Stimulated activated CD8-positive, alpha-beta memory T cell treated with anti-CD3 and anti-CD28 coated beads, Interleukin-7, amount 100 ng/mL, for 1 hour (primary cell): Measurements from ENCODE around the gene UCN.
"Not testable (repeated sequence)": the region's sequence is repeated elsewhere in the genome, so short reads cannot be mapped to it uniquely, and the experiment has no call there.

ENCODE experiments used
- DNase-seq, 2 donors: peaks; one replicate each; pipeline ENCODE4 v3.0.0-alpha.2; 2020; ENCODE audit warnings: low read depth in 2 of 2

Gene UCN

DNA sequence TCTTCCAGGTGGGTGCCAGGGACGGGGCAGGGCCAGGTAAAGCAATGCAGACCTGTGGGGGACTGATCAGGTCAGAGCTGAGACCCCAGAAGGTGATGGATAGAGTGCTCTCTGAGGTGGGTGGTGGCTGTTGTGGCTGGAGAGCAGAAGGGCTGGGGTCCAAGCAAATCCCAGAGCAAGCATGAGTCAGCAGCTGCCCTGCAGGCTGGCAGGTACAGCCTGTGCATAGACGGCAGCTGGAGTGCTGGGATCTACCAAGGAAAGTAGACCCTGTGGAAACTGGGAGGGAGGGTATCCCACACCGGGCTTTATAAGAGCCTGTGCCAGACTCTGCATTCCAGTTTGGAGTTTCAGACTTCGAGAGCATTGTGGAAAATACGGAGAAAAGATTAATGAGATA lies 25.4 kb downstream of the UCN start:
- no peak for DNase-seq

DNA sequence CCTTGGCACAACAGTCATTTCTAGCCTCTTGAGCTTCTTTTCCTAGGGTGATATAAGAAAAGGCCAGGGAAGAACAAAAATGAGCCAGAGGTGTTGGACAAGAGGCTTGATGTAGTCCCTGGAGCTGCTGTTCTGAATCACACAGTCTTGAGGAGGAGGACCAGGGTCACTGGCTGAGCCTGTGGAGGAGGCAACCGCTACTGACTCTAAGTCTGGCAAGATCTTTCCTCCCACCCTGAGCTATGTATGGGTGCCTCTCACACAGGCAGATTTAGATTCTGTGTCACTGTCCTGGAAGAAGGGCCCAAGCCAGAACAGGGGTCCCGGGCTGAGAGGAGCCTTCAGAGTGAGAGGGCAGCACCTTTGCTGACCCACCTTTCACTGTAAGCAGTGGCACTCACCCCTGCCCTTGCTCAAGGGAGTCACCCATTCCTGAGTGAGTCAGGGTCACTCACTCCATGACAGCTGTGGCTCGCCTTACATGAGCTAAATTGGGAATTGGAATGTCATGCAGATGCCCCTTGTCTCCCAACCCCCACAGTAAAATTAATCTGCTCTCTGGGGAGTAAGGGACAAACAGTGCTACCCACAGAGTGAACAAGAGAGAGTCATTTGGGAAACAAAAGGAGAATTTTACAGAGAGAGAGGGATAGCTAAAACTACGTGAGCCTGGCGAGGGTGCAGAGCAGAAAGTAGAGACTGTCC lies 26.2 kb downstream of the UCN start, which contains the start of gene TRIM54:
Gene TRIM54, plus strand, starts transcription at position 575 of the 705 bp plus-strand sequence. CDS start 303 bp downstream, outside the sequence.
- no peak for DNase-seq

DNA sequence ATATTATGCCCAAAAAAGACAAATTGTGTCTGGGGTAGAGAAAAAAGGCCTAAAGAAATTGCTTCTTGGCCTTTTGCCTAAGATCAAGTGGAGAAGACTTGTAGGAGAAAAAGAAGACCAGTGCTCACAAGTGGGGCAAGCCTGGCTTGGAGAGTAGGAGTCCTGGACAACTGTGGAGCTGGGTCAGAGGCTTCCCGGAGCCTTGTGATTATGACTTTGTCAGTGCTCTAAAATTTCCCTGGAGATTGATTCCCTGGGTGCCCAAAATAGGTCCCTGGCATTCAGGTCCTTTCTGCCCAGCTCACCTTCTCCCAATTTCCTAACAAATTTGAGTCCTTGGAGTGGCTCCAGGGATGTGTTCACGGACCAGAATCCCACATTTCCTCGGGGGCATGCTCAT lies 26.8 kb downstream of the UCN start:
- no peak for DNase-seq

DNA sequence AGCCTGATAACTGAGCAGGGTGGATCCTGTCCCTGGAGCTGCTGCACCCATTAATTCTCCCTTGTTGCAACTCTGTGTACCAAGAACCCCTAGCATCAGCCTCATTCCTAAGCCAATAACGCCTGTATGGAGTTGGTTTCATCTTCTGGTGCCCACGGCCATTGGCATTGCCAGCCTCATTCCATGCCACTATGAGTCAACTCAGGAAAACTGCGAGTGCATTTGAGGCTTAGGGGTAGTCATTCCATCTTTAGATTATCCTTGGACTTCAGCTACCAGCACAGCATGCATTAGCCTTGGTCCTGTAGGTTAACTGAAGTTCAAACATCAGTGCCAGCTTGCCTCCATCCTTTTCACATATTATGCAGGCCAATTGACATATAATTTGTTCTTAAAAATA lies 27.4 kb downstream of the UCN start:
- no peak for DNase-seq

DNA sequence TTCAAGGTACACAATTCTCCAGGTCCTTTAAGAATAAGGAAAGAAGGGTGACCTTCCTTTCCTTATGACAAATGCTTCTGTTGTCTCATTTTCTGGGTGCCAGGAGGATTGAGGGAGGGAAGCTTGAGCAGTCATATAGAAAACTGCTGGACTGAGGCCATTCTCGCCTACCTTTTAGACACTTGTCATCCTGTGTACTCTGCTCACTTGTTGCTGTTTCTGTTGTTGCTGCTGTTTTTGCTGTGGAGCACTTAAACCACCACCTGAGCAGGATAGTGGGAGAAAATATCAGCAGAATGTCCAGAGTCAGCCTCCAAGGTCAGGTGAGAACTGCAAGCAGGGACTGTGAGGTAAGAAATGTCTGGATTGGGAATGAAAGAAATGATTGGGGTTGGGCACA lies 30.2 kb downstream of the UCN start:
- no peak for DNase-seq

DNA sequence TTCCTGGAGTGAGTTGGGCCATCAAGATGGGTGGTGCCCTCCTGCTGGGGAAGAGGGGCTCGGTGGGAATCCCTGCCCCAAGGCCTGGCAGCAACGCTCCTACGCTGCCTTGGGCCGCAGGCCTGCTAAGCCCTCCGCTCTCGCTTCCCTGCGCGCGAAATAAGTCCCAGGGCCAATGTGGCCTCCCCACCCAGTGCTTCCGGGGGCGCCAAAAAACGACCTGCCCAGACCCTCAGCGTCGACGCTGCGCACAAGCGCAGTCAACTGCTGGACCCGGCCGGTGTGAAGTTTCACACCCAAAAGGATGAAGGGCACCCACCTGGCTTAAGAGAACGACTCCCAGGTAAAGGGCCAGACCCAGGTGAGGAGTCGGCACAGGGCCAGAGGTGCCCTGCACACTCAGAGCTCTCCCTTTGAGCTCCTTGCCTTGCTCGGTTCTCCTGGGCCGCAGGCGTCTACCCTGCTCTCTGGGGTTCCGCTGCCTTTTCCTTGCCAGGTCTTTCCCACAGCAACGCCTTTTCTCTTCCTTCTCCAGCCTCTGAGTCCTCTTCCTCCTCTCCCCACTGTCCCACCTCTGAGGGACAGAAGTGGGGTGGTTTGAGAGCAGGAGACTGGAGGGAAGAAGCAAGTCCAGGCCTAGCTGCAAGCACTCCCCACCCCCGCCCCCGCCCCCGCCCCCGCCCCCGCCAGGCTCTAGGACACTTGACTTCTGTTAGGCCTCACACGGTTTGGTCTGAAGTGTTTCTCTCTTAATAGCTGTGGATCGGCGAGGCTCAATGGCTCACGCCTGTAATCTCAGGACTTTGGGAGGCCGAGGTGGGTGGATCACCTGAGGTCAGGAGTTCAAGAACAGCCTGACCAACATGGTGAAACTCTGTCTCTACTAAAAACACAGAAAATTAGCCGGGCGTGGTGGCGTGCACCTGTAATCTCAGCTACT lies 32.8 kb downstream of the UCN start, which contains the start of gene DNAJC5G:
Gene DNAJC5G, plus strand, starts transcription at position 223 of the 940 bp plus-strand sequence. CDS start 1,296 bp downstream, outside the sequence.
- no peak for DNase-seq

DNA sequence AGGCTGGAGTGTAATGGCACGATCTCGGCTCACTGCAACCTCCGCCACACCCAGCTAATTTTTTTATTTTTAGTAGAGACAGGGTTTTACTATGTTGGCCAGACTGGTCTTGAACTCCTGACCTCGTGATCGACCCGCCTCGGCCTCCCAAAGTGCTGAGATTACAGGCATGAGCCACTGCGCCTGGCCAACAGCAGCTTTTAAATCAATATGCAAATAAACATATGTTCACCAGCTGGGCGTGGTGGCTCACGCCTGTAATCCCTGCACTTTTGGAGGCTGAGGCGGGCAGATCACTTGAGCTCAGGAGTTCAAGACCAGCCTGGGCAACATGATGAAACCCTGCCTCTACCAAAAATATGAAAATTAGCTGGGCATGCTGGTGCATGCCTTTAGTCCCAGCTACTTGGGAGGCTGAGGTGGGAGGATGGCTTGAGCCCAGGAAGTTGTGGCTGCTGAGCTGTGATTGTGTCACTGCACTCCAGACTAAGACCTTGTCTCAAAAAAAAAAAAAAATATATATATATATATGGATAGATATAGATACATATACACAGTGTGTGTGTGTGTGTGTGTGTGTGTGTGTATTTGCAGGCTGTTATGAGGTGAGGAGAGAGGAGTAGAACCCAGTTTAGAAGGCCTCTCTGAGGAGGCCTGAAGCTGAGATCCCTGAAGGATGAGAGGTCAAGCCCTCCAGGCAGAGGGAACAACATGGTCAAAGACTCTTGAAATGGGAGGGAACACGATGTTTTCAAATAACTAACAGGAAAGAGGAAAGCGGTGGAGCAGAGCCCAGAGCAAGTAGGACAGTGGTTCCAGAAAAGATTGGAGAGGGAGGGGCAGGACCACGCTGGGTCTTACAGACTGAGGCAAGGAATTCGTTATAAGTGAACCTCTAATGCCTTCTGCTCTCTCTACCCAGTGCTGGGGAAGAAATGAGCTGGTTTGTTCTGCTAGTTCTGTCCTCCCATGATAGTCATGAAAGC lies 35.4 kb downstream of the UCN start:
- not testable (repeated sequence) for DNase-seq

DNA sequence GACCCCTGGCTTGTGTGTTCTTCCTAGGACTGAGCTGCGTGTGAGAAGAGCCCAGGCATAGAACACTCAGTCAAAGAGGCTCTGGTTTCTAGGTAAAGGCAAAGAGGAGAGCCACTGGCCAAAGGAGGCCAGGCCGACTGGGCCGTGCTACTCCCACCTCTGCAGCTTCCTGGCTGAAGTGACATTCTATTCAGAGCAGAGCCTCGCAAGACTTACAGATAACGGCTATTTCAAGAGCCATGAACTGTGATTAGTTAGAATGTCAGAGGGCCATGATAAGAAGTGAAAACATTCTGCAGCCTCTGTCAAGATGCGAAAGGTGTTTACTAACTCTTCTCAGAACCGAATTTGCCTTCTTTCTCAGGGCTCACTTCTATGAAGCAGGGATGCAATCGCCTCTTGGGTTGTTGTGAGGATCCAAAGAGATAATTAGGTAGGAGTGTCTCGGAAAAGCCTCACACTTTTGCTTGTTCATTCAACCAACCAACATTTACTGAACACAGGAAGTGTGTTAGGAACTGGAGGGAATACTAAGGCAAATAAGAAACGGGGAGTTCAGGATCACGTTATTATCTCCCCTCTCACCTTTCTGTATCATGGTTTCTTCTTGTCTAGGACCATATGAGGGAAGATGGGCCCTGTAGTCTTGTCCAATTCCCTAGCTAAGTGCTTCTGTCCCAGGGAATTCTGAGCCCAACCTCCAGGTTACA lies 36.5 kb downstream of the UCN start:
- no peak for DNase-seq

DNA sequence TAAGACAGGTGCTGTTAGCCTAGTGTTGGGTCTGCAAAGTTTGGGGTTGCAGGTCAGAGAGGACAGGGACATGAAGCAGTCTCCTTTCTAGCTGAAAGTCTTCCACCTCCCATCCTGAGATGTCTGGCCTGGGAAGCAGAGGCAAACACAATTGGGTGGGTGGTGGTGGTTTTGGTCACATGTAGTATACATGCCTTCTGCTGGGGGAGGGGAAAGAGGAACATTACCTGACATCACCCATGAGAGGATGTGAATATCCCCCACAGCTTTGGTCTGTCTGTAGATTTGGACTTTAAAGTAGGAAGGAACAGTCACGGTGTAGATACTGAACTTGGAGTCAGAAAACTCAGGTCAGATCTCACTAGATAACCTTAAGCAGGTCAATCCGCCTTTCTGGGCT lies 37.6 kb downstream of the UCN start:
- no peak for DNase-seq

DNA sequence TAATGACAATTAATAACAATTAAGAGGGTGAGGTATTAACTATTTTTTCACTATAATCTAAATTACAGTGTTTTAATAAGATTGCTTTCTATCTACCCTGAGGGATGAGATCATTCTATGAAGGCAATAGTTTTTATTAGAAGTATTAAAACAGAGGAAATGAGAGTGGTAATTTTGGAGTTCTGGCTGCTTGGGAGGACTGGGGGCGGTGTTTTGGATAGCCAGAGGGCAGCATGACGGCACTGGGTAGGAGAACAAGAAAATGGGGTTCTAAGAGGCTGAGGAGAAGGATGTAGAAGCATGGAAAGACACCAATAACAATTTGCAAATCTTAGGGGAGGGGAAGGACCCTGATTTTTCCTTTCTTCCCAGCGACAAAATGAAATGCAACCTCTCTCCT lies 38.1 kb downstream of the UCN start:
- no peak for DNase-seq

DNA sequence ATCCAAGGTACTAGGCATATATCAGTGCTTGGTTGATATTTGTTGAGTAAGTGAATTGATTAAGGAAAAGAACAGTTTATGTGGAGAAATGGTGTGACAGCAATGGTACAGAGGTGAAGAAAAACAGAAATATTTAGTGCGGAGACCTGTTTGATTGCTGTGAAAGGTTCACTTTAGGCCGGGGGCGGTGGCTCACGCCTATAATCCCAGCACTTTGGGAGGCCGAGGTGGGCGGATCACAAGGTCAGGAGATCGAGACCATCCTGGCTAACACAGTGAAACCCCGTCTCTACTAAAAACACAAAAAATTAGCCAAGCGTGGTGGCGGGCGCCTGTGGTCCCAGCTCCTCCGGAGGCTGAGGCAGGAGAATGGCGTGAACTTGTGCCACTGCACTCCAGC lies 39.9 kb downstream of the UCN start:
- DNase-seq: not testable (repeated sequence)

DNA sequence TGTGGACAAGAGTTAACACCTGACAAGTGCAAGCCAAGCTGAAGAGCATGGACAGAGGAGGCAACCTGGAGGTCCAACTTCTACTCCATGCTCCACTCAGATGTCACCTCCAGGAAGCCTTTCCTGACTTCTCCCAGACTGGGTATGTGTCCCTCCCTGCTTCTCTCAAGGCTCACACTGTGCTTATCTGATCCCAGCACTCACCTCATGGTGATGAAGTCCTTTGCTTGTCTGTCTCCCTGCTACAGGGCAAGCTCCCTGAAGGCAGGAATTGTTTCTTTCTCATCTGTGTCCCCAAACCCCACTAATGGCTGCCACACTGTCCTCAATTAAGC lies 42.7 kb downstream of the UCN start:
- DNase-seq: no peak

DNA sequence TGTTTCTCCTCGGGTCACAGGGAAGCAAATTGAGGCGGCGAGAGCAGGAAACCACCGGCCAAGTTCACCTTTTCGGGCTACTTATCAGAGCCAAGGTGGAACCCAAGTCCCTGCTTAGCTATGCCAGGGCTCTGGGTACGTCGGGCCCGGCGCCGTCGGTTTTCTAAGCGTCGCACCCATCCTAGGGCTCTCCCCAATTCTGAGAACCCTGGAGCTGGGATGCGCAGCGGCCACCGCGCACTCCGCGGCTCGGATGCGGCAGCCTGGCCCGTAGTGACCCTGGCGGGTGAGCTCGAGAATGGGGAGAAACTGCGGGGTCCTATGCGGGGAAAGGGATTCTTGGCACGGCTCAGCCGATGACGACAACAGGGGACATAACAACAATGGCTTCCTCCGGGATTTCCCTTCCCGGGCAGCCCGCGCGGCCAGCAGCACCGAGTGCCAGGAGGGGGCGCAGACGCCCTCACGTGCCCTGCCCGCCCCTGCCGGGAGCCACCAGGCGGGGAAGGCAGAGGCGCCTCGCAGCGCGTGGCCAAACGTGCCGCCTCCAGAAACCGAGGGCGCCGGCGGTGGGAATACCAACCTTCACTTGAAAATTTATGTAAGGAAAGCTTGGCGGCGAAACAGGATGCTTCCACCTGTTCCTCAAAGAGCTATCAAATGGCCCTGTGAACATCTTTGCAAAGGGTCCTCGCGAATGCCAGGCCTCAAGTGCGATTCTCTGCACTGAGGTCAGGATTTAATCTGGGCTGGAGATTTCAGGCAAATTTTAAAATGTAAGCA lies 43.3 kb downstream of the UCN start:
- peak; percentile 27 to 36 for DNase-seq

DNA sequence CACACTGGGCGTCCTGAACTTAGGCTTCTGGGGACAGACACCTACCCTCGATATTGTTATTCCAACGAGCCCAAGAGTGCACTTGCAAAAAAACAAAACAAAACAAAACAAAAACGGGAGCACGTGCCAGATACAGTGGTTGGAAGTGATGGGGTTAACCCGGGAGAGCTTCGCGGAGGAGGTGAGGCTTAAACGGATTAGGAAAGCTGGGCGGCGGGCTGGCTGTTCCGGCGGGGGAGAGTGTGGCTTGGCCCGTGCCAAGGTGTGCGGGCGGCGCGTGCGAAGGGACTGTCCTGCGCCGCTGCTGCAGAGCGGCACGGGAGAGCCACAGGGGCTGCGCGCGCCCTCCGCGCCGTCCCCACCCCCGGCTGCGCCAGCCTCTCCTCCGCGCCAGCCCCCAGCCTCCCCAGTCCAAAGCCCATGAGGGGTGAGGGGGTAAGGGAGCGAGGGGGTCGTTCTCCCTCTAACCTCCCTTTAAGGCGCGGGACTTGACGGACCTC lies 43.9 kb downstream of the UCN start:
- no peak for DNase-seq

DNA sequence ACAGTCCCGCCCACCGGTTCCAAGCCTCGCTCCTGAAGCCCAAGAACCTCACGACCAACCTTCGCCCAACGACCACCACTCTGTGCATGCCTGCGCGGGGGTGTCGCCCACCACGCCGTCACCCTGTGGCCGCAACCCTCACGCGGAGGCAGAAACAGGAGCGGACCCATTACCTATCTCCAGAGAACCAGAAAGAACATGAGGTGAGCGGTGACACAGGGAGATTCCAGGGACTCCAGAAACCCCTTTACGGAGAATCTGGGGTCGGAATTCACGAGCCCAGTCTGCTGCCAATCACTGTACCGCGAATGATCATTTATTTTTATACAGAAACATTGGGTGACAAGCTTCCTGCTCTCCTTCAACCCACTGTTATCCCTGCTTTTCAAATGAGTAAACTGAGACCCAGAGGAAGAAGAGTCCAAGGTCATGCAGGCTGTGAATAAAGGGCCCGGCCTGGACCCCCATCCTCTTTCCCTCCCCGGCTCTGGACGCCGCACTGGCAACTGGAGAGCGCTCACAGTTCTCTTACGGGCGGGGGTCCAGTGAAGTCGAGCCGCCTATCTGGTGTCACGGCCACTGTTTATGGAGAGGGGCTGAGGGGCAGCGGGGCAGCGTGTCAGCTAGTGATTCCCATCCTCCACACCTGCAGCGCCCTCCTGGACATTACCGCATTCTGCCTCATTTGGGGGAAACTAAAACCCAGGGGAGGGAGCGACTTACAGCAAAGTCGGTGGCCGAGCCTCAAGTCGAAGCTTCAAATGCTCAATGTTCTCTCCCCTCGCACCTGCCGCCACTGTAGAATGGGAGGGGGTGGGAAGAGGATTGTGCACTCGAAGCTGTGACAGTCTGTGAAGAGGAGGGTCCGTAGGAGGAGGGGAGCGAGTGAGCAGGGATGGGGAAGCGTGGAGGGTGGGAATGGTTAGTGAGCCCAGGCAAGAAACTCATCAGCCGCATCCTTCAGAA lies 44.7 kb downstream of the UCN start:
- no peak for DNase-seq

DNA sequence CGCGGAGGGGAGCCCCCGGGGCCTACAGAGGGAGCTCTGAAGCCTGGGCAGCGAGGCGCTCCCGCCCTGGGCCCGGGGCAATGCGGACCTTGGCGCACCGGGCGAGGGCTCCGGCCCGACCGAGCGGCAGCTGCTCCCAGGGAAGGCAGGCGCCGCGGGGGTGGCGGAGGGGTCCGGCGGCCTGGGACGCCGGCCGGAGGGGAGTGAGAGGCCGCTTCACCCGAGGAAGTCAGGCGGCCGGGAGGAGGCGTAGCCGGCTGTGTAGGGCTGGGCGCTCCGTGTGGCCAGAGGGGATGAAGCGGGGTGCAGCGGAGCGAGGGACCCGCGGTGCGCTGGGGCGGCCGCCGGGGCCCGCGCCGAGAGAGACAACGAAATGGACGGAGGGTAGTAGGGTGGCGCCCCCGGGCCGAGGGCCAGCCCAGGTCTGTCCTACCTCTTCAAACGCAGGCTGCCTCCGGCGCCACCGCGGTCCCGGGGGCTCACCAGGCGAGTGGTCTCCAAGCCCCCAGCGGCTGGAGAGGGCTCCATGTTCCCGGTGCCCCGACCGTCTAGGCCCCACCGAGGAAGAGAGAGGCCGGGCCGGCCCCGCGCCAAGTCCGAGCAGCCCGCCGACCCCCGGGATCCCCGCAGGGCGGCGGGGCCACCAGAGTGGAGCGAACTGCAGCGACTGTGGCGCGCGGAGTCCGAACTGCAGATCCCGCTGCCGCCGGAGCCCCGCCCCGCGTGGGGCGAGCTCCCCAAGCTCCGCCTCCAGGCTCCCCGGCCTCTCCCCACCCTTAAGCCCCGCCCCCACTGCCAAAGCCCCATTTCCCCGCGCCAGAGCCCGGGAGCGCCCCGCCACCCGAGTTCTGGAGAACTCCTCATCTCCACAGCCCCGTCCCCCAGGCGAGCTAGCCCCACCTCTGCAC lies 45.6 kb downstream of the UCN start, which contains the start of gene SLC30A3:
Gene SLC30A3, minus strand, starts transcription at position 669 of the 908 bp plus-strand sequence. Its CDS starts 141 bp downstream, at position 528.
- peak; percentile 30 to 37 for DNase-seq

DNA sequence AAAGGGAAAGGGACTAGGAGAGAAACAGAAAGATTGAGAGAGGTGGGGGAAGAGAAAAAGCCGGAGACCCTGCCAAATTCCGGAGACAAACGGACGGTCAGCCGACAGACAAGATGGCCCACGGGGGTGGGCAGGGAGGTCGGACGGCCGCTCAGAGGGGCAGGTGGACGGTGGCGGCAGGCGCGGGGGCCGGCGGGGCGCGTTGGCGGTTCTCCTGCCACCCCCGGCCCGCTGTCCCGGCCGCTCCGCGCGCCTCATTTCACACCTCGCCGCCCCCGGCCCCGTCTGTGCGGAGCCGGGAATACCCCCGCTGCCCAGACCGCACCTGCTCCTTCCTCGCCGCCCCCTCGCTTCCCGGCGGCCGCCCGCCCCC lies 46.3 kb downstream of the UCN start:
- DNase-seq: no peak
